ENCODE results near the gene PLAC1.

The PLAC1 gene

GRCh38 chrX:134628663-134629062, 29.6 kb downstream of the PLAC1 start:
- ChIA-PET CTCF (no interaction called here), POLR2A (interaction anchor here (1.1 kb wide), 1 partner anchor 13 kb away, joined by 5 read pairs; no protein-coding TSS in a partner anchor)
- DNase-seq (ENCODE audit: extremely low spot score): no peak
- TF ChIP-seq FOXM1 (IDR thresholded peaks at IDR 0.05; ENCODE audit: borderline replicate concordance) (no peak), SUZ12 (IDR thresholded peaks at IDR 0.05) (no peak)

- no peak for DNase-seq (ENCODE audit: extremely low spot score)
- ChIA-PET POLR2A (no interaction called here), CTCF (no interaction called here)
- TF ChIP-seq L3MBTL2 (conservative IDR thresholded peaks at IDR 0.05) (no peak), BHLHE40 (IDR thresholded peaks at IDR 0.05; ENCODE audit: borderline replicate concordance) (no peak), NFRKB (IDR thresholded peaks at IDR 0.05) (no peak), FOXM1 (IDR thresholded peaks at IDR 0.05; ENCODE audit: borderline replicate concordance) (no peak)
Measured at GRCh38 chrX:134626434-134626833, 31.8 kb downstream of the PLAC1 start.

GRCh38 chrX:134625315-134625718, 33.0 kb downstream of the PLAC1 start:
- ChIA-PET POLR2A (no interaction called here), CTCF (no interaction called here)
- no peak for TF ChIP-seq FOXK2 (IDR thresholded peaks at IDR 0.05)
- TF ChIP-seq BHLHE40 (IDR thresholded peaks at IDR 0.05; ENCODE audit: borderline replicate concordance): no peak
- TF ChIP-seq LEF1 (IDR thresholded peaks at IDR 0.05; ENCODE audit: borderline replicate concordance): no peak
- no peak for TF ChIP-seq NFRKB (IDR thresholded peaks at IDR 0.05)
- no peak for TF ChIP-seq HDGF (IDR thresholded peaks at IDR 0.05; ENCODE audit: borderline replicate concordance)
- DNase-seq (ENCODE audit: extremely low spot score): no peak

- TF ChIP-seq SP1 (IDR thresholded peaks at IDR 0.05): no peak
- TF ChIP-seq FOXK2 (IDR thresholded peaks at IDR 0.05): no peak
- TF ChIP-seq TARDBP (IDR thresholded peaks at IDR 0.05): no peak
- no peak for TF ChIP-seq BHLHE40 (IDR thresholded peaks at IDR 0.05; ENCODE audit: borderline replicate concordance)
- TF ChIP-seq LEF1 (IDR thresholded peaks at IDR 0.05; ENCODE audit: borderline replicate concordance): no peak
- TF ChIP-seq CTBP1 (IDR thresholded peaks at IDR 0.05; ENCODE audit: borderline replicate concordance): no peak
- TF ChIP-seq PKNOX1 (IDR thresholded peaks at IDR 0.05): no peak
- TF ChIP-seq HDGF (IDR thresholded peaks at IDR 0.05; ENCODE audit: borderline replicate concordance): no peak
- ChIA-PET POLR2A (interaction anchor here (0.9 to 1.2 kb wide), 2 partner anchors 27 to 87 kb away, joined by 3 read pairs; no protein-coding TSS in a partner anchor), CTCF (interaction anchor here (0.8 kb wide), 1 partner anchor 14 kb away, joined by 3 read pairs; no protein-coding TSS in a partner anchor)
- no peak for DNase-seq (ENCODE audit: extremely low spot score)
Measured at GRCh38 chrX:134624046-134624430, 34.2 kb downstream of the PLAC1 start.

- TF ChIP-seq ELF4 (IDR thresholded peaks at IDR 0.05): no peak
- no peak for TF ChIP-seq SUZ12 (IDR thresholded peaks at IDR 0.05)
- TF ChIP-seq ARNT (IDR thresholded peaks at IDR 0.05): no peak
- TF ChIP-seq FOXA1 (IDR thresholded peaks at IDR 0.05): no peak
- TF ChIP-seq L3MBTL2 (conservative IDR thresholded peaks at IDR 0.05): no peak
- TF ChIP-seq TARDBP (IDR thresholded peaks at IDR 0.05): no peak
- TF ChIP-seq FOXK2 (IDR thresholded peaks at IDR 0.05): no peak
- no peak for TF ChIP-seq SP1 (IDR thresholded peaks at IDR 0.05)
- no peak for TF ChIP-seq LEF1 (IDR thresholded peaks at IDR 0.05; ENCODE audit: borderline replicate concordance)
- no peak for TF ChIP-seq HDGF (IDR thresholded peaks at IDR 0.05; ENCODE audit: borderline replicate concordance)
- no peak for TF ChIP-seq ZNF384 (IDR thresholded peaks at IDR 0.05)
- TF ChIP-seq FOXM1 (IDR thresholded peaks at IDR 0.05; ENCODE audit: borderline replicate concordance): no peak
- no peak for TF ChIP-seq PKNOX1 (IDR thresholded peaks at IDR 0.05)
- no peak for TF ChIP-seq CTBP1 (IDR thresholded peaks at IDR 0.05; ENCODE audit: borderline replicate concordance)
- TF ChIP-seq BHLHE40 (IDR thresholded peaks at IDR 0.05; ENCODE audit: borderline replicate concordance): no peak
- no peak for TF ChIP-seq NFRKB (IDR thresholded peaks at IDR 0.05)
- ChIA-PET POLR2A (interaction anchor here (1.2 to 1.3 kb wide), 2 partner anchors 23 to 28 kb away, joined by 3 read pairs; no protein-coding TSS in a partner anchor), CTCF (interaction anchor here (0.8 kb wide), 1 partner anchor 14 kb away, joined by 3 read pairs; no protein-coding TSS in a partner anchor)
- no peak for DNase-seq (ENCODE audit: extremely low spot score)
Measured at GRCh38 chrX:134623293-134624045, 34.8 kb downstream of the PLAC1 start.

GRCh38 chrX:134622813-134623185, 35.5 kb downstream of the PLAC1 start:
- CTCF ChIA-PET: no interaction called here
- TF ChIP-seq FOXA1 (IDR thresholded peaks at IDR 0.05) (no peak), ARNT (IDR thresholded peaks at IDR 0.05) (no peak), ZNF384 (IDR thresholded peaks at IDR 0.05) (no peak), LEF1 (IDR thresholded peaks at IDR 0.05; ENCODE audit: borderline replicate concordance) (no peak), TARDBP (IDR thresholded peaks at IDR 0.05) (no peak), NFRKB (IDR thresholded peaks at IDR 0.05) (no peak), CTBP1 (IDR thresholded peaks at IDR 0.05; ENCODE audit: borderline replicate concordance) (no peak)
- DNase-seq (ENCODE audit: extremely low spot score): no peak
- POLR2A ChIA-PET: interaction anchor here (1.2 to 1.3 kb wide), 2 partner anchors 22 to 54 kb away, joined by 3 read pairs; no protein-coding TSS in a partner anchor

- no peak for DNase-seq (ENCODE audit: extremely low spot score)
- CTCF ChIA-PET: no interaction called here
- TF ChIP-seq FOXK2 (IDR thresholded peaks at IDR 0.05): no peak
- no peak for TF ChIP-seq SUZ12 (IDR thresholded peaks at IDR 0.05)
- TF ChIP-seq TARDBP (IDR thresholded peaks at IDR 0.05): no peak
- TF ChIP-seq ZNF384 (IDR thresholded peaks at IDR 0.05): no peak
- TF ChIP-seq L3MBTL2 (conservative IDR thresholded peaks at IDR 0.05): no peak
- POLR2A ChIA-PET: interaction anchor here (1.0 to 1.3 kb wide), 3 partner anchors 22 to 89 kb away, joined by 3 read pairs; no protein-coding TSS in a partner anchor
Measured at GRCh38 chrX:134622056-134622812, 36.0 kb downstream of the PLAC1 start.

All from HEK293T (cell line).